ENCODE results near the gene ERLIN1. TPM values are rescaled to one million over a fixed set of nuclear protein-coding genes. Genes with fewer than 3 reads are reported as not detected.
"Not testable (repeated sequence)": the region's sequence is repeated elsewhere in the genome, so short reads cannot be mapped to it uniquely, and the experiment has no call there.

Gene ERLIN1
- total RNA-seq, 1 experiment from 2014 or later, result 21.9 TPM

DNA sequence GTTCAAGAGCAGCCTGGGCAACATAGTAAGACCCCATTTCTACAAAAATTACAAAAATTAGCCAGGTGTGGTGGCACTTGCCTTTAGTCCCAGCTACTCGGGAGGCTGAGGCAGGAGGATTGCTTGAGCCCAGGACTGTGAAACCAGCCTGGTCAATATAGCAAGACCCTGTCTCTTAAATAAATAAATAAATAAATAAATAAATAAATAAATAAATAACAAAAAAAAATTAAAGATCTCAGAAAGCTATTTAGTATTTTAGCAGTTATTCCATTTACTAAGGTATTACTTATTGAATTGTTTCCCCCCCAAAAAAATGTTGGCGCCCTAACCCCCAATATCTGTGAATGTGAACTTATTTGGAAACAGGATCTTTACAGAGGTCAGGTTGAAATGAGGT, 53.4 kb downstream of the ERLIN1 start:
- Histone ChIP-seq H3K4me3 (ENCODE audit: insufficient read depth, low read depth, low read length) (no peak overlapping the region), H3K27me3 (ENCODE audit: control insufficient read depth, insufficient read depth, low read length) (no peaks in the 10 kb centered on the region), H3K36me3 (replicated peaks; ENCODE audit: control insufficient read depth, insufficient read depth, low read length) (no peaks in the 10 kb centered on the region)
- DNase-seq, result no peak

DNA sequence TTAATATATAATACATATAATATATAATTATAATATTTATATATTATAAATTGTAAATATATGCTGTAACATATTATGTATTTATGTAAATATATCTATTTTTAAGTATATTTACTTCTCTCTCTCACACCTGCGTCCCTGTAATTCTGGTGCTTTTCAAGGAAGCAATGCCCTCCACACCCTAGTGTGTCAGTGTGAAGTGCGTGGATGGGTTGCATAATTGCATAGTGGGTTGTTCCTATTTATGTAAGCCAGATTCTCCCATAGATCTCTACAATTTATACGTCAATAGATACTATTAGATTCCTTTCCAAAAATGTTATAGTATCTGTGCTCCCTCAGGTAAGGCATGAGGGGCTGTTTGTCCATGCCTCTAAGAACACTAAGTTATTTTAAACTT, 54.3 kb downstream of the ERLIN1 start:
- no peak for DNase-seq

DNA sequence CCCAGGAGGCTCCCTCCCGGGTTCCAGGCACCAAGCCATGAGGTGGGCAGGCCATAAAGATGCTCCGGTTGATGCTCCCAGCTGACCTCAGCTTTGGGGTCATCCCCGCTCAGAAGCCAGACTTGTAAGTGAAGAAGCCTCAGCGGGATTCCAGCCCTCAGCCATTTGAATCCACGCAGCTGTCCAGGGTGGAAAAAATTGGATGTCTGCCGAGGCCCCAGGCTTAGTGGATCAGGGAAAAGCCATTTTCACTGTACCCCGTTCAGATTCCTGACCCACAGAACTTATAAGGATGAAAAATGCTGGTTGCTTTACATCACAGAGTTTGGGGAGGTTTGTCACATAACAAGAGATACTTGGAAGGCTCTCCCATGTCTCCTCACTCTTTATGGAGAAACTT, 55.0 kb downstream of the ERLIN1 start:
- H3K36me3 ChIP-seq (replicated peaks; ENCODE audit: control insufficient read depth, insufficient read depth, low read length), result no peaks in the 10 kb centered on the region
- DNase-seq, result no peak
- H3K4me3 ChIP-seq (ENCODE audit: insufficient read depth, low read depth, low read length), result no peak overlapping the region
- H3K27me3 ChIP-seq (ENCODE audit: control insufficient read depth, insufficient read depth, low read length), result no peaks in the 10 kb centered on the region

More for the DNA sequence above, 54.3 kb downstream of the ERLIN1 start:
- Histone ChIP-seq H3K36me3 (replicated peaks; ENCODE audit: control insufficient read depth, insufficient read depth, low read length) (no peaks in the 10 kb centered on the region), H3K27me3 (ENCODE audit: control insufficient read depth, insufficient read depth, low read length) (no peaks in the 10 kb centered on the region), H3K4me3 (ENCODE audit: insufficient read depth, low read depth, low read length) (no peak overlapping the region)

DNA sequence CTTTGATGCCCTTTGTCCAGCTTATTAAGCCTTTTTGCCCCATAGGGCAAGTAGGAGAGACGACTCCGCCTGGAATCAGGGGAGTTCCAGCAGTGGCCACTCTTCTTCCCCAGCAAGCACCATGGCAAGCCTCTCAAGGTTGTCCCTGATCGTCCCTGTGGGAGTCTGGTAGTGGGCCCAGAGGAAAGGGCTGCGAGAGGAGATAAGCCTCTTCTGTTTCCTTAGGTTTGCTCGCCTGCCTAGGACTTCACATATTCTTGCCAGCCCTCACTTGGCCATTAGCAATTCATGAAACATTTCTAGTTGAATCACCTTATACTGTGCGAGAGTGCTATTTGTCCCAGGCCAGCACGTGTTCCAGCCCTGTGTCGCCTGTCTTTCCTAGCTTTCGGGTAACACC, 56.4 kb downstream of the ERLIN1 start:
- Histone ChIP-seq H3K27me3 (ENCODE audit: control insufficient read depth, insufficient read depth, low read length) (no peaks in the 10 kb centered on the region), H3K4me3 (ENCODE audit: insufficient read depth, low read depth, low read length) (no peak overlapping the region), H3K36me3 (replicated peaks; ENCODE audit: control insufficient read depth, insufficient read depth, low read length) (no peaks in the 10 kb centered on the region)
- DNase-seq, result no peak

DNA sequence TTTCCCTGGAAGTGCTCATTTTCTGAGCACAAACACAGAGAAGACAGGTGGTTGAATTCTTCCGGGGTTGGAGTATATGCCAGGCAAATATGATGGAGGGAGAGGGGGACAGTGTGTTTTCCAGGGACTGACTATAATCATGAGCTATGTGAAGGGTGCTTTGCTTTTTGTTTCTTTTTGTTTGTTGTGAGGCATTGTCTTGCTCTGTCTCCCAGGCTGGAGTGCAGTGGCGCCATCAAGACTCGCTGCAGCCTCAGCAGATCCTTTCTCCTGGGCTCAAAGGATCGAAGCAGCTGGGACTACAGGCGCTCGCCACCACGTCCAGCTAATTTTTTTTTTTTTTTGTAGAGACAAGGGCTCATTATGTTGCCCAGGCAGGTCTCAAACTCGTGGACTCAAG, 56.9 kb downstream of the ERLIN1 start:
- H3K36me3 ChIP-seq (replicated peaks; ENCODE audit: control insufficient read depth, insufficient read depth, low read length), result no peaks in the 10 kb centered on the region
- no peak for DNase-seq

DNA sequence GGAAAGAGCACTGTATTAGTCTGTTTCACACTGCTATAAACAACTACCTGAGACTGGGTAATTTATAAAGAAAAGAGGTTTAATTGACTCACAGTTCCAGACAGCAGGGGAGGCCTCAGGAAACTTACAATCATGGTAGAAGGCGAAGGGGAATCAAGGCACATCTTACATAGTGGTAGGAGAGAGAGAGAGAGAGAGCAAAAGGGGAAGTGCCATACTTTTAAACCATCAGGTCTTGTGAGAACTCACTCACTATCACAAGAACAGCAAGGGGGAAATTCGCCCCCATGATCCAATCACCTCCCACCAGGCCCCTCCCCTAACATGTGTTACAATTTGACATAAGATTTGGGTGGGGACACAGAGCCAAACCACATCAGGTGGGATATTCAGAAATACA, 60.5 kb downstream of the ERLIN1 start:
- H3K4me3 ChIP-seq (ENCODE audit: insufficient read depth, low read depth, low read length); H3K36me3 ChIP-seq (replicated peaks; ENCODE audit: control insufficient read depth, insufficient read depth, low read length); H3K27me3 ChIP-seq (ENCODE audit: control insufficient read depth, insufficient read depth, low read length); DNase-seq: not testable (repeated sequence)

More for the DNA sequence above, 56.9 kb downstream of the ERLIN1 start:
- H3K27me3 ChIP-seq (ENCODE audit: control insufficient read depth, insufficient read depth, low read length), result no peaks in the 10 kb centered on the region
- no peak overlapping the region for H3K4me3 ChIP-seq (ENCODE audit: insufficient read depth, low read depth, low read length)

DNA sequence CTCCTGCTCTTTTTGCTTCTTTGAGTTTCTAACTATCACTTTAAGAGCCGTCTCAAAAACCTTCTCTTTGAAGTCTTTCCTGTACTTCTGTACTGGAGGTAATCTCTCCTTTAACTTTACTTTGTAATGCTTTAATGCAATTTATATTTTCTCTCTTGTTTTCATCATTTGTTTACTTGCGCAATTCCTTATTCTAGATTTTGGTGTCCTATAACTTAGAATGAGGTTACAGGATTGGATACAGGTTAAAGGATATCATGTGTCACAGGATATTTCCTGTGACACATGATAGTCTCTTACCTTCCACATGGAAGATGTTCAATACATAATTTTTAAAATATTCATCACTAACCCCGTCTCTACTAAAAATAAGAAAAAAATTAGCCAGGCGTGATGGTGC, 61.7 kb downstream of the ERLIN1 start:
- H3K36me3 ChIP-seq (replicated peaks; ENCODE audit: control insufficient read depth, insufficient read depth, low read length), result no peaks in the 10 kb centered on the region
- H3K4me3 ChIP-seq (ENCODE audit: insufficient read depth, low read depth, low read length), result no peak overlapping the region
- DNase-seq, result no peak
- H3K27me3 ChIP-seq (ENCODE audit: control insufficient read depth, insufficient read depth, low read length), result no peaks in the 10 kb centered on the region

DNA sequence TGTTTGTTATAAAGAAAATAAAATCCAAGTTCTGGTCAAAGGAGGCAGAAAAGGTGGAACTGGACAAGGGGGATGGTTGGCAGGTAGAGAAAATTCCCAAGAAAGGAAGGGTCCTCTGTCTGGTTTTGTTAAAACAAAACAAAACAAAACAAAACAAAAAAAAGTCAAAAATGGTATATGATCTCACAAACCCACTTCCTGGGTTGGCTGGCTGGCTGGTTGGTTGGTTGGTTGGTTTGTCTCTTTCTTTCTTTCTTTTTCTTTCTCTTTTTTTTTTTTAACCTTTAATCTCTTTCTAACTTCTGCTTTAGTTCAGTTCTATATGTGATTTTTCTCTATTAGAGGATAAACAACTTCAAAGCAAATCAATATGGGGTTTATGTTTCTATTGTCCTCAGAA, 63.0 kb downstream of the ERLIN1 start:
- H3K4me3 ChIP-seq (ENCODE audit: insufficient read depth, low read depth, low read length), result no peak overlapping the region
- no peaks in the 10 kb centered on the region for H3K27me3 ChIP-seq (ENCODE audit: control insufficient read depth, insufficient read depth, low read length)
- no peak for DNase-seq
- no peaks in the 10 kb centered on the region for H3K36me3 ChIP-seq (replicated peaks; ENCODE audit: control insufficient read depth, insufficient read depth, low read length)

DNA sequence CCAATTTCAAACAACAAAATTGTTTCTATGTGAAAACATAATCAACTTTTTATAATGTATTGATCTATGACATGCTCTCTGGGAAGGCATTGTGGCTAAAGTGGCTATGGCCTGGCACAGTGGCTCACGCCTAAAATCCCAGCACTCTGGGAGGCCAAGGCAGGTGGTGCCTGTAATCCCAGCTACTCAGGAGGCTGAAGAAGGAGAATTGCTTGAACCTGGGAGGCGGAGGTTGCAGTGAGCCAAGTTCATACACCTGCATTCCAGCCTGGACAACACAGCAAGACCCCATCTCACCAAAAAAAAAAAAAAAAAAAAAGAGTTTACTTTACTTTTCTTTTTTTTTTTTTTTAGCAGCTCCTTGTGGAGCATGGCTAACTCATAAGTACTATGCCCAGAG, 65.3 kb downstream of the ERLIN1 start:
- no peaks in the 10 kb centered on the region for H3K27me3 ChIP-seq (ENCODE audit: control insufficient read depth, insufficient read depth, low read length)
- no peak for DNase-seq
- H3K4me3 ChIP-seq (ENCODE audit: insufficient read depth, low read depth, low read length), result no peak overlapping the region
- no peaks in the 10 kb centered on the region for H3K36me3 ChIP-seq (replicated peaks; ENCODE audit: control insufficient read depth, insufficient read depth, low read length)

DNA sequence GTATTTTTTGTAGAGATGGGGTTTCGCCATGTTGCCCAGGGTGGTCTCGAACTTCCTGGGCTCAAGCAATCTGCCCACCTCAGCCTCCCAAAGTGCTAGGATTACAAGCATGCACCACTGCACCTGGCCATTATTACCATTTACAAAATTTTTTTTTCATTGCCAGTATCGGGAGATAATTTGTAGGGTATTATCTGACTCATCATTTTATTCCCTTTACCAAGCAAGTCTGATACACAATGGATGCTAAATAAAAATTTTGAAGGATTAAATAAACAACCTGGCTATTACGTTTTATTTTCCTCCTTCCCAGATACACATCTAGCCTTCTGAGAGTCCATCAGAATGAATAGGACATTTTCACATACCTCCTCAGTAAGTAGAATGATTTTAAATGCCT, 66.1 kb downstream of the ERLIN1 start:
- DNase-seq, result no peak
- H3K36me3 ChIP-seq (replicated peaks; ENCODE audit: control insufficient read depth, insufficient read depth, low read length), result no peaks in the 10 kb centered on the region
- H3K27me3 ChIP-seq (ENCODE audit: control insufficient read depth, insufficient read depth, low read length), result no peaks in the 10 kb centered on the region
- no peak overlapping the region for H3K4me3 ChIP-seq (ENCODE audit: insufficient read depth, low read depth, low read length)

DNA sequence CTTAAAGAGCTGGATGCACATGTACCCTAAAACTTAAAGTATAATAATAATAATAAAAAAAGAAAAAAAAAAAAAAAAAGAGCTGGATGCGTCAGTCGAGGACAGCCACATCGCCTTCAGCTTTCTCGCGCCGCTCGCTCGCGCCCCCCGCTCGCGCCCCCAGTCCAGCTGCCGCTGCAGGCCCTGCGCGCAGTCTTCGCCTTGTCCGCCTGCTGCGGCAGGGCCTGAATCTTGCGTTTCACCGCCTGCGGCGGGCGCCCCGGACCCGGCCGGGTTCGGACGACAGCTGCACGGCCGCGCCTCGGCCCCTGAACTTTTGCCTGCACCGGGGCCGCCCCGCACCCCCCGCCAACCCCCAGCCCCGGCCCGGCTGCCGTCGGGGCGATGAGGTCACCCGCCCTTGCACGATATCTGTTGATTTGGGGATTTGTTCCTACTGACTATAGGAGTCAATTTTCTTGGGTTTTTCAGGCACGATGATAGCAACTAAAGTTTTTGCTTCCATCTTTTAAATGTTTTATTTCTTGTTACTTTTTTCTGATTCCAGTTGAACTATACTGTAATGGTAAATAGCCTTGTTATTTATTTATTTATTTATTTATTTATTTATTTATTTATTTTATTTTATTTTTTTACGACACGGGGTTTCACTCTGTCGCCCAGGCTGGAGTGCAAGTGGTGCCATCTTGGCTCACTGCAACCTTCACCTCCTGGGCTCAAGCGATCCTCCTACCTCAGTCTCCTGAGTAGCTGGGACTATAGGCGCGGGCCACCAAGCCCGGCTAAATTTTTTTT, 70.7 kb downstream of the ERLIN1 start:
- DNase-seq, result peak; percentile 53
- Histone ChIP-seq H3K27me3 (ENCODE audit: control insufficient read depth, insufficient read depth, low read length) (no peaks in the 10 kb centered on the region), H3K4me3 (ENCODE audit: insufficient read depth, low read depth, low read length) (no peak overlapping the region), H3K36me3 (replicated peaks; ENCODE audit: control insufficient read depth, insufficient read depth, low read length) (no peaks in the 10 kb centered on the region)

DNA sequence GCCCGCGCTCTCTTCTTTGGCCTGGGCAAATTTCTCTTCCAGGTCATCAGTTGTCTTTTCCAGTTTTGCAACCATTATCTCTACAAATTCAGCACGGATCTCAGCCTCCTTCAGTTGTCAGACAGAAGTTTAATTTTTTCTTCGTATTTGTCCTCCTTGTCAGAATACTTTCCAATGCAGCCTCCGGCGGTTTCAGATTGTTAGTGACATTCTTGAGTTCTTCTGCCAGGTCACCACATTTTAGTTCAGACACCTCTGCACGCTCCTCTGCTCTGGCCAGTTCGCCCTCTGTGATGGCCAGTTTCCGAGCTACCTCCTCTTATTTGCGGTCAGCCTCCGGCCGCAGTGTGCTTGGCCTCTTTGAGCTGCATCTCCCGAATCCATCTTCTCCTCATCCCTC, 71.4 kb downstream of the ERLIN1 start:
- H3K27me3 ChIP-seq (ENCODE audit: control insufficient read depth, insufficient read depth, low read length), result no peaks in the 10 kb centered on the region
- H3K36me3 ChIP-seq (replicated peaks; ENCODE audit: control insufficient read depth, insufficient read depth, low read length), result no peaks in the 10 kb centered on the region
- H3K4me3 ChIP-seq (ENCODE audit: insufficient read depth, low read depth, low read length), result no peak overlapping the region
- DNase-seq, result no peak

DNA sequence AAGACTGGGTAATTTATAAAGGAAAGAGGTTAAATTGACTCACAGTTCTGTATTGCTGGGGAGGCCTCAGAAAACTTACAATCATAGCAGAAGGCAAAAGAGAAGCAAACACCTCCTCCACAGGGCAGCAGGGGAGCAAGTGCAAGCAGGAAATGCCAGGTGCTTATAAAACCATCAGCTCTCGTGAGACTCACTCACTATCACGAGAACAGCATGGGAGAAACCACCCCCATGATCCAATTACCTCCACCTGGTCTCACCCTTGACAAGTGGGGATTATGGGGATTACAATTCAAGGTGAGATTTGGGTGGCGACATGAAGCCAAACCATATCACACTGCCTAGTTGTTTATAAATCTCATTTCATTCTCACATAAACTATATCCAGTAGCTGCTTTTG, 76.2 kb downstream of the ERLIN1 start:
- no peak overlapping the region for H3K4me3 ChIP-seq (ENCODE audit: insufficient read depth, low read depth, low read length)
- no peaks in the 10 kb centered on the region for H3K36me3 ChIP-seq (replicated peaks; ENCODE audit: control insufficient read depth, insufficient read depth, low read length)
- no peak for DNase-seq
- H3K27me3 ChIP-seq (ENCODE audit: control insufficient read depth, insufficient read depth, low read length), result no peaks in the 10 kb centered on the region

DNA sequence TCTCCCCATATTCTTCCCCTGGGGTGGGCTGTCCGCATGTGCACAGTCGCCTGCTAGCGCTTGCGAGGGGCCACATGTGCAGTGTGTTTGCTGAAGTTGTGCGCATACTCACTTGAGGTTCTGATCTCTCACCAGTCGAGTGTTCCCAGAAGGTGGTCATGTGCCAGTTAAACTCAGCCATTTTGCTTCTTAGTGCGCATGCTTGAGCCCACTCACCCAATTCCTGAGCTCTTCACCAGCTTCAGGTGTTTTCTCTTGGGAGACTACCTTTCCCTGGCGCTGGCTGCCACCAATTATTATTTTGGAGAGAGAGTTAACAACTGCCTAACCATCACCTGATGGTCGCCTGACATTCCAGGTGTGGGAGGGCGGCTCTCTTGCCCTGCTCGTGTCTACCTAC, 79.0 kb downstream of the ERLIN1 start:
- DNase-seq, result no peak

DNA sequence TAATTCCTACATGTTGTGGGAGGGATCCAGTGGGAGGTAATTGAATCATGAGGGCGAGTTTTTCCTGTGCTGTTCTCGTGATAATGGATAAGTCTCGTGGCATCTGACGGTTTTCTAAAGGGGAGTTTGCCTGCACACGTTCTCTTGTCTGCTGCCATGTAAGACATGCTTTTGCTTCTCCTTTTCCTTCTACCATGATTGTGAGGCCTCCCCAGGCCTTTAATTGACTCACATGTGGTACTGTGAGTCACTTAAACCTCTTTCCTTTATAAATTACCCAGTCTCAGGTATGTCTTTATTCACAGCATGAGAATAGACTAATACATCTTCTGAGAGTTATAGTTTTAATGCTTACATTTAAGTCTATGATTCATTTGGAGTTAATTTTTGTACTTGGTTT, 81.5 kb downstream of the ERLIN1 start:
- Histone ChIP-seq H3K27me3 (ENCODE audit: control insufficient read depth, insufficient read depth, low read length) (no peaks in the 10 kb centered on the region), H3K36me3 (replicated peaks; ENCODE audit: control insufficient read depth, insufficient read depth, low read length) (no peaks in the 10 kb centered on the region), H3K4me3 (ENCODE audit: insufficient read depth, low read depth, low read length) (no peak overlapping the region)
- DNase-seq, result no peak

More for the DNA sequence above, 79.0 kb downstream of the ERLIN1 start:
- H3K27me3 ChIP-seq (ENCODE audit: control insufficient read depth, insufficient read depth, low read length), result no peaks in the 10 kb centered on the region
- H3K4me3 ChIP-seq (ENCODE audit: insufficient read depth, low read depth, low read length), result no peak overlapping the region
- no peaks in the 10 kb centered on the region for H3K36me3 ChIP-seq (replicated peaks; ENCODE audit: control insufficient read depth, insufficient read depth, low read length)

DNA sequence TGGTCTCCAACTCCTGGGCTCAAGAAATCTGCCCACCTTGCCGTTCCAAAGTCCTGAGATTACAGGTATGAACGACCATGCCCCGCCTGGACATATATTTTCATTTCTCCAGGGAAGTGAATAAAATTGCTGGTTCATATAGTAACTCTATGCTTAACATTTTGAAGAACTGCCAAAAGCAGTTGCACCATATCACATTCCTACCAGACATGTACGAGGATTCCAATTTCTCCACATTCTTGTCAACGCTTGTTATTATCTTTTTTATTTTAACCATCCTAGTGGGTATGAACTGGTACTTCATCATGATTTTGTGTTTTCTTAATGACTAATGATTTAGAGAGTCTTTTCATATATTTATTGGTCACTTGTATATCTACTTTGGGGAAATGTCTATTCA, 82.2 kb downstream of the ERLIN1 start:
- Histone ChIP-seq H3K27me3 (ENCODE audit: control insufficient read depth, insufficient read depth, low read length) (no peaks in the 10 kb centered on the region), H3K4me3 (ENCODE audit: insufficient read depth, low read depth, low read length) (no peak overlapping the region), H3K36me3 (replicated peaks; ENCODE audit: control insufficient read depth, insufficient read depth, low read length) (no peaks in the 10 kb centered on the region)
- DNase-seq, result no peak

Data from H7 (cell line).